WTC11 (cell line): ENCODE measurements around the gene SLIT3.

Experiments used
- SMAD3 ChIP-seq: sonication (generic); formaldehyde crosslinking; IDR thresholded peaks from 2 replicates; pipeline ENCODE4 v1.8.0; 2022; ENCODE audit warnings: missing genetic modification reagents, mild to moderate bottlenecking, borderline replicate concordance
- ZNF423 ChIP-seq: fragments of 250-450 bp; sonication (Bioruptor Pico); IDR thresholded peaks from 2 replicates; pipeline ENCODE4 v2.1.2; 2022; ENCODE audit warnings: mild to moderate bottlenecking, moderate library complexity
- TF ChIP-seq, protein P1 (sequence below): fragments of 200-600 bp; IDR thresholded peaks from 2 replicates; pipeline ENCODE4 v1.8.0; 2022; ENCODE audit warnings: antibody characterized with exemption

DNA sequence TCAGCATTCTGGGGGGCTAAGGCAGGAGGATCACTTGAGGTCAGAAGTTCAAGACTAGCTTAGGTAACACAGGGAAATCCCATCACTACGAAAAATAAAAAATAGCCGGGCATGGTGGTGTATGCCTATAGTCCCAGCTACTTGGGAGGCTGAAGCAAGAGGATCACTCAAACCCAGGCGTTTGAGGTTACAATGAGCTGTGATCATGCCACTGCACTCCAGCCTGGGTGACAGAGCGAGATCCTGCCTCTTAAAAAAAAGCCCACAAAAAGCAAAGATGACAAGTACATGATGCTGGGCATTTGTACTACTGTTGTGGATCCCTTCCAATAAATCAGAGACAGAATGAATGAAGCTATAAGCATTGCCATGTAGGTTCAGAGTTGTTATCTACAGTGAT, 401.7 kb downstream of the SLIT3 start:
- TF ChIP-seq, protein P1, sequence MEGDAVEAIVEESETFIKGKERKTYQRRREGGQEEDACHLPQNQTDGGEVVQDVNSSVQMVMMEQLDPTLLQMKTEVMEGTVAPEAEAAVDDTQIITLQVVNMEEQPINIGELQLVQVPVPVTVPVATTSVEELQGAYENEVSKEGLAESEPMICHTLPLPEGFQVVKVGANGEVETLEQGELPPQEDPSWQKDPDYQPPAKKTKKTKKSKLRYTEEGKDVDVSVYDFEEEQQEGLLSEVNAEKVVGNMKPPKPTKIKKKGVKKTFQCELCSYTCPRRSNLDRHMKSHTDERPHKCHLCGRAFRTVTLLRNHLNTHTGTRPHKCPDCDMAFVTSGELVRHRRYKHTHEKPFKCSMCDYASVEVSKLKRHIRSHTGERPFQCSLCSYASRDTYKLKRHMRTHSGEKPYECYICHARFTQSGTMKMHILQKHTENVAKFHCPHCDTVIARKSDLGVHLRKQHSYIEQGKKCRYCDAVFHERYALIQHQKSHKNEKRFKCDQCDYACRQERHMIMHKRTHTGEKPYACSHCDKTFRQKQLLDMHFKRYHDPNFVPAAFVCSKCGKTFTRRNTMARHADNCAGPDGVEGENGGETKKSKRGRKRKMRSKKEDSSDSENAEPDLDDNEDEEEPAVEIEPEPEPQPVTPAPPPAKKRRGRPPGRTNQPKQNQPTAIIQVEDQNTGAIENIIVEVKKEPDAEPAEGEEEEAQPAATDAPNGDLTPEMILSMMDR = no peak
- TF ChIP-seq ZNF423 (CRISPR knock-in tag) (no peak), SMAD3 (CRISPR knock-in tag) (no peak)
